GM21717 (cell line): Measurements from ENCODE around the gene ANKS1B.
"Not testable (repeated sequence)": the region's sequence is repeated elsewhere in the genome, so short reads cannot be mapped to it uniquely, and the experiment has no call there.

Experiments used
- ATAC-seq: cut with Tn5 transposase; IDR thresholded peaks from one replicate; pipeline ENCODE4 v1.9.1; 2021; ENCODE audit warnings: mild to moderate bottlenecking, moderate library complexity; ENCODE audit not compliant: unreplicated experiment

The ANKS1B gene

DNA sequence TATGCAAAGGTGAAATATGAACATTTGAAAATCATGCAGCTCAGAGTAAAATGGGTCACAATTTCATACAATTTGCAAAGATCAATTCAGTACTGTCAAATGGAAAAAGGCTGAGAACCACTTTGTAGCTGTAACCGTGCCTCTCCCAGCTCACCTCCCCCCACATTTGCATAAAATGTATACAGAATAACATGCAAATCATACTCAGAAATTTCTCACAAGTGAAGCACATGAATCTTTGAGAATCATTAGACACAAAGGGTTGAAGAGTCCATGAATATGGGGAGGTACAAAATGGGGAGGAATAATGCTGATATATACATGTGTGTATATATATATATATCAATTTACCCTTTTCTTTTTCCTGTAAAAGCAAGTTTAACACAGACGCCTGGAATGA is 1177.5 kb downstream of the ANKS1B start:
- ATAC-seq = no peak

DNA sequence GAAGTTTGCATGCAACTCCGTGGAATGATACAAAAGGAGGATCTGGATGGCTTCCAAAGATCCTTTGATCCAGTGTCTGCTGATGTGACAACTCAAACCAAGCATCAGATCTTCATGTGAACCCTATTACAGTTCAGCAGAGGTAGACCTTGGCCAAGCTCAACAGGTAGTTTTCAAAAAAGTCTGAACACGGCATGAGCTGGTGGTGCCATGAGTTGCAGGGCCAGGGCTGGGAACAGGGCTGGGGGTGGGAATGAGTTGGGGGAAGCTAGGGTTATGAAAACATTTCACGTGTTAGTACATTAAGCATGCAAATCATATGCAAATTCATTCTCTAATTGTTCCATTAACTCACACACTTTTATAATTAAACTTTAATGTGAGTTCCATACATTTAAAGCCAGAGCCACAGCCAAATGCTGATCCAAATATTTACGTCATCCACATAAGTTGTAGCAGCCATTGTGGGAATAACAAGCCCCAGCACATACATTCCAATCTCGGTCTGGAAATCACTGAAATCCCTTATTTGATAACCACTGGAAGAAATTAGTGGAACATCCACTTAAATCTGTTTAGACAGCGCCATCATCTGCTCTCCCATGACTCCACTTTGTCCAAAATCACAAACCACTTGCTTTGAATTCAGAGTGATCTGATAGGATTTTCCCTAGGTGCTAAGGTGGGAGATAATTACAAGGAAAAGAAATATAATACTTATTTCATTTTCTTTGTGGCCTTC is 1181.1 kb downstream of the ANKS1B start:
- ATAC-seq = no peak

DNA sequence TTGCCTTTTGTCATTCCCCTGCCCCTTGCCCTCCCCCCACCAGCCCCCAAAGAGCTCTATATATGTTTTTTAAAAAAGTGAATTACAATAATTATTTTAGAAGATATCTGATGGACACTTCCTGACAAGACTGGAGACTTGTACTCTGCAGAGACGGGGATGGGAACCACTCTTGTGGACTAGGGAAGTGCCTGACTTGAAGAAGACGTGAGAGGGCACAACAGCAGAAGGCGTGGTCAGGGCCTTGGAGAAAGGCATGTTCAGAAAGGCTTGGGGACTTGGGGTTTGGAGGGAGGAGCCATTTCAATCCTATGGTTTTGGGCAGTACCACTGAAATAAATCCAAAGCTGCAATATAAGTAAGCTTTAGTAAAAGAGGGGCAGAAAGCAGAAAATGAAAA is 1184.9 kb downstream of the ANKS1B start:
- no peak for ATAC-seq

DNA sequence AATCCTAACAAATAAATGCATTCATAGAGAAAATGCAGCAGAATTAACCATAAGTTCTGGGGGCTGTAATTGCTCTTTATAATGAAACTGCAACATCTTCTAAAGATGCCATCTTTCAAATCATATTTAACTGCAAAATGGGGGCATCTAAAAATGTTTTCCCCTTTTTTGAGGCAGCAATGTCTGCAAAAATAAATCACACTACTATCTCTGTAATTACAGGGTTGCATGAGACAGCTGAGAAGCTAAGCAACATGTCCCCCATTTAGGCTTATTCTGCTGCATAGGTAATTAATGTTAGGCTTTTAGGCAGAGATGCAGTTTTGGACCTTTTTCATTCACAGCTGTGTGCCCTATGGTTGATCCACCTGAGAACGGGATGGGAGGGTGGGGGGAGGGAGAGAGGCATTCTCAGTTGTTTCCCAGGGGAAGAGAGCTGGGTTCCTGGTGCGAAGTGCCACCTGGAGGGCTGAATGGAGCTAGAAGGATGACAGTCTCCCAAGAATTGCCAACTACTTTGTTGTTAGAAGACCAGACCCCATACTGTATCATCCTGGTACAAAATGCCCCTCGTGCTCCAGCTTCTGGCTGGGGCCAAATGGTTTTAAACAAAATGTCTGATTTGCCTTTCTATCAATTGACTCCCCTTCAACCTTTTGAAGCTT is 1185.5 kb downstream of the ANKS1B start:
- no peak for ATAC-seq

DNA sequence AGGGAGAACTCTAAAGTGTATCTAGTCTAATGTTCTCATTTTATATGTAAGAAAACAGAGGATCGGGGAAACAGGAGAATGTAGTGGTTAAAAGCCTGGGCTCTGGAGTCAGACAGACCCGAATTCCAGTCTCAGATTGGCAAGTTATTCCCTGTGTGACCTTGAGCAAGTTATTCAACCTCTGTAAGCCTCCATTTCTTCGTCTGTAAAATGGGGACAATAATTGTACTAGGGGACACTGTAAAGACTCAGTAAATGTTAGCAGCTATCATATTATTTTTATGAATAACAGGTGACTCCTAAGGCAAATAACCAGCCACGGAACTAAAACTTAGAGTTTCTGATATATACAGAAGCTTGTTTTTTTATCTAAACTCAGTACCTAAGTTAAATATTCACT is 1187.5 kb downstream of the ANKS1B start:
- no peak for ATAC-seq

DNA sequence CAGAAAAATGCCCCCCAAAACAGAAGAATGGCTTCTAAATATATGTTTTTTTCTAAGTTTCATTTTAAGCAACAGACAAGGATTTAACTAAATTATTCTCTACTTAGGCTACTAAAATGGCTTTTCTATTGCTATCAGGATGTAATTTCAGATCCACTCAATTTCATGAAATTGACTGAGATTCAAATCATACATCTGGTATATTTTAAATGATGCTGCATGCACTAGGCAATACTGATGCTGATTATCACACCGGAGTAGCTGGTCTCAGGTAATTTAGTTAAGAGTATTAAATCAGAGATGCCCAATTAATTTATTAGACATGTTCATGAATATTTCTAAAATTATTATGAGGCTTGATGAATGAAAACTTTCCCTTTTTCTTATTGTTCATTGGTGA is 1188.0 kb downstream of the ANKS1B start:
- ATAC-seq = no peak

DNA sequence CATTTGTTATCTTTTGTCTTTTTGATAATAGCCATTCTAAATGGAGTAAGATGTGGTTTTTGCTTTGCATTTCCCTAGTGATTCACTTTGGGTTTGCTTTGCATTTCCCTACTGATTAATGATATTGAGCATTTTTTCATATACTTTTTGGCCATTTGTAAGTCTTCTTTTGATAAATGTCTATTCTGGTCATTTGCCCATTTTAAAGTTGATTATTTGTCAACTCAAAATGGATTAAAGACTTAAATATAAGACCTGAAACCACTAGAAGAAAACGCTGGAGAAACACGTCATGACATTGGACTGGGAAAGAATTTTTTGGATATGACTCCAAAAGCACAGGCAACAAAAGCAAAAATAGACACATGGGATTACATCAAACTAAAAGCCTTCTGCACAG is 1191.6 kb downstream of the ANKS1B start:
- ATAC-seq = no peak

DNA sequence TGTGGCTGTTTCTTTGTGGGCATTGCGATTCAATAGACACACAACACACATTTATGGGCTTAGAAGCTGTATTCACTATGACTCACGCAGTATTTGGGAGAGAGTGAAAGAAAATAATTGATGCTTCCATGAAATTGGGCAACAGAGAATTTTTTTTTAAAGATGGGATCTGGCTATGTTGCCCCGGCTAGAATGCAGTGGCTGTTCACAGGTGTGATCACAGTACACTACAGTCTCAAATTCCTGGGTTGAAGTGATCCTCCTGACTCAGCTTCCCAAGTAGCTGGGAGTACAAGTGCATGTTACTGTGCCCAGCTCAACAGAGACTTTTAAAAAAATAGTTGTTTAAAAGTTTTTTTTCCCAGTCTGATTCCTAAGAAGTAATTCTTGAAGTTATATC is 1193.3 kb downstream of the ANKS1B start:
- ATAC-seq = no peak

DNA sequence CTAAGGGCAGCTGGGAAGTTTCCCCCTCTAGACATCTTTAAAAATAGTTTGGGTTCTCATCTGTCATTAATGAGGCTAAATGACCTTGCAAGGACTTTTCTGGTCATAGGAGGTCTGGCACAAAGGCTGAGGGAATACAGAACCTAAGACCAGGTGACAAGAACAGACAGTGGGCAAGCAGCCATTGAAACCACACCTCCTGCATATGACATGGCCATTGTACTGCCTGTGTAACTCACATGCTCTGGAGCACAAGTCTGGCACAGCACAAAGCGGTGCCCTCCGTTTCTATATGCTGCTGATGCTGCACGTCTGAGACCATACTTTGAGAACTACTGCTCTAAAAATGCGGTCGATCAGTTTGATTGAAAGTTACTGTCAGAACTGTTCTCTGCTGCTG is 1196.3 kb downstream of the ANKS1B start:
- no peak for ATAC-seq

DNA sequence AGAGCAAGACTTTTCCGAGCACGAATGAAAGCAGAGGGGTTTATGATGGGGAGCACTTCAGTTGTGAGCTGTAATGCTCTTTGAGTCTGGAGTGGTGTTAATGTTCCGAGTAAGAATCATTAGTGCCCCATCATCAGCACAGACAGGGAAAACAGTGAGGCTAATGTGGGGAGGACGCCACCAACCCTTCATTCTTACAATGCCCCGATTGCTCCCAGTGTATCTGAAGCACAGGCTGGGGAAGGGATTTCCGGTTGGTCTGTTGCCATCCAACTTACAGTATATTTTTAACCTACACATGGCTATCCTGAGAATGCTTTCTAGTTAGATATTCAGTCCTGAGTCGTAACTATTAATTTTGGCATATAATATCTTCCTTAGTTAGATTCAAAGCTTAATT is 1198.1 kb downstream of the ANKS1B start:
- no peak for ATAC-seq

DNA sequence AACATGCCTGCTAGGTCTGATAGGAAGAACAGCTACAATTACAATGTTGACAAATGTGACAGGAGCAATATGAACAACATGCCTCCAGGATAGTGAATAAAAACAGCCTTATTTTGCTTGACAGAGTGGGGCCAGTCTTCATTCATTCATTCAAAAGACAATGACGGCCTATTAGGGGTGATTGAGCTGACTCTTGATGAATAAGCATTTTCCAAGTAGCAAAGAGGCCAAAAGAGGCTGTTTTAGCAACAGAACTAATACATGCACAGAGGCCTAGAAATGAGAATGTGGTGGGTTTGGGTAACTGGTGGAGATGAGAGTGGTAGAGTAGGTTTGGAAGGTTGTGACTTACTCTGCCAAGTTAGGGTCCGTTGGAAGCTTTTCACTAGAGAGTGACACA is 1201.3 kb downstream of the ANKS1B start:
- ATAC-seq = no peak

DNA sequence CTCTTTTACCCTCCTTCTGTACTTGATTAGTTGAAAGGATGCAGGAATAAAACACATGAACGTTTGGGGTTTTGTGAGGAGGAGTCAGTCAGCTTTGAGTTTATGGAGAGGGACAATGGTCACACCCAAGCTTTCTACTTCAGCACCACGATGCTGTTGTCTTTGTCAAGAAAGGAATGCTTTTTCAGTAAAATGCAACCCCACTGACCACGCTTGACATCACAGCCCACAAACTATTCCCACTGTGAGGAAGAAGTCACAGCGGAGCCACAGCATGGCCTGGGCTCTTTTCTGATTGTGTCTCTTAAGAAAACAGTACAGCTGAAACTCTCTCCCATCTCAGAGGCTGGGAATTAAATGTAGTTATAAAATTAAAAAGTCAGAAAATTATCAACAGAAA is 1204.5 kb downstream of the ANKS1B start:
- no peak for ATAC-seq

DNA sequence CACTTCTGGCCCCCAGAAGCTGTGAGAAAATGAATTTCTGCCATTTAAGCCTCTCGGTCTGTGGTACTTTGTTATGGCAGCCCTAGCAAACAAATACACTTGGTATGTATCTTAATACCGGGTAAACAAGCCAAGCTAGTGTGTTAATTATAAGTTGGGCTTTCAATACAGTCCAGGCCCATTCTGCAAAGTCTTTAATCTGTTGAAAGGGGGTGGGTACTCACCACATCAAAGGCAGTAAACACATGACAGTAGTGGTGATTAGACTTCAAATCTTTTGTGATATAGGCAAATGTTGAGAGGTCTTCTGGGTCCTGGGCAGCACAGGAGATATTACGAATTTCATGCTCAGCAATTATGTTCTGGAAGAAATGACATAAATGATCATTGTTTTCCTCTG is 1211.9 kb downstream of the ANKS1B start:
- ATAC-seq = no peak

DNA sequence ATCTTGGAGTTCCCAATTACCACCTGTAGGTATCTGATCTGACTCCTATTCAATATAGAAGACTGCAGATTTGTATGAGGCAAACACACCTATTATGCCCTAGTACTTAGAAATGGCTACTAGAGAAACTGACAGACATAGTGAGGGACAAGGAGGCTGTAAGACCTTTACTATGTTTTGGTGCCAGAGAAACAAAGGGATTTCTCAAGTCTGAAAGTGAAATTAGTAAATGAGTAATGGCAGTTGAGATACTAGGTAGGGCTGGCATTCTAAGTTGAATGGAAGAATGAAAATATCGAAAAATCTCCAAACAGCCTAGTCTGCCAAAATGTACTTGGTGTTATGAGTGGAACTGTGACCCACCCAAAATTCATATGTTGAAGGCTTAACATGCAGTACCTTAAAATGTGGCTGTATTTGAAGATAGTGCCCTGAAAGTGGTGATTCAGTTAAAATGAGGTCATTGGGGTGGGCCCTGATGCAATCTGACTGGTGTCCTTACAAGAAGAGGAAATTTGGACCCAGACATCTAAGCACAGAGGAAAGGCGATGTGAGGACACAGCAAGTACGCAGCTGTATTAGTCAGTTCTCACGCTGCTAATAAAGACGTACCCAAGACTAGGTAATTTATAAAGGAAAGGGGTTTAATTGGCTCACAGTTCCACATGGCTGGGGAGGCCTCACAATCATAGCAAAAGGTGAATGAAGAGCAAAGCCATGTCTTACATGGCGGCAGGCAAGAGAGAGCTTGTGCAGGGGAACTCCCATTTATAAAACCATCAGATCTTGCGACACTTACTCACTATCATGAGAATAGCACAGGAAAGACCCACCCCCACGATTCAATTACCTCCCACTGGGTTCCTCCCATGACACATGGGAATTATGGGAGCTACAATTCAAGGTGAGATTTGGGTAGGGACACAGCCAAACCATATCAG is 1212.7 kb downstream of the ANKS1B start:
- ATAC-seq = no peak

DNA sequence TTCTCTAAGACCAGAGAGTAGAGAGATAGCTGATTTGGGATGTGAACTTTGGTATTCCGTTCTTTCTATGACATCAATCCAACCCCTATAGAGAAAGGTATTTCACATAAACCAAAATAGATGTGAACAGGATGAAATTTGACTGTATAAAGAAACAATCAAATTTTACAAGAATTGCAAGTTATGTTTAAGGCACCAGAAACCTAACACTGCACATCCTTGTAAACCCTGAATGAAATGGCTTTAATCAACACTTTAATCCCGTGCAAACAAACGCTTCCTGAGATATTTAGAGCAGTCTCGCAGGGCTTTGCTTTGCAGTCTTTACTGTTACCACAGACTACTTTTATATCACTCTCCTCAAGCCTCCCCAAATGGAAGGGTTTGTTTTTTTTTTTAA is 1214.5 kb downstream of the ANKS1B start:
- no peak for ATAC-seq

DNA sequence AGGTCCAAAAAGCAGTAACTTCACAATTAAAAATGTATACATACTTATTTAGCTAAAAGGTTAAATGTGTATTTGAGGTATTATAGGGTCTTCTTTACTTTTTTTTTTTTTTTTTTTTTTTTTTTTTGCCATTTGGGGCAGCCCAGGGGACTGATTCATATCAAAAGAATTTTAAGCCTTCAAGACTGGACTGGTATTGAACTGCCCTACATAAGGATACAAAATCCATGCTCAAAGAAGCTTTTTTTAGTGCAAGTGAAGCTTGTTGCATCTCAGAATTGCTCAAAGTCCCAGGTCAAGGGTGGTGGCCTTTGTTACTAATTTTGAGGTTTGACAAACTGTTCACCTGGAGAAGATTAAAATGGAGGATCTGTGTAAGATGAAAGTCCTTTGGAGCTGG is 1215.7 kb downstream of the ANKS1B start:
- no peak for ATAC-seq

DNA sequence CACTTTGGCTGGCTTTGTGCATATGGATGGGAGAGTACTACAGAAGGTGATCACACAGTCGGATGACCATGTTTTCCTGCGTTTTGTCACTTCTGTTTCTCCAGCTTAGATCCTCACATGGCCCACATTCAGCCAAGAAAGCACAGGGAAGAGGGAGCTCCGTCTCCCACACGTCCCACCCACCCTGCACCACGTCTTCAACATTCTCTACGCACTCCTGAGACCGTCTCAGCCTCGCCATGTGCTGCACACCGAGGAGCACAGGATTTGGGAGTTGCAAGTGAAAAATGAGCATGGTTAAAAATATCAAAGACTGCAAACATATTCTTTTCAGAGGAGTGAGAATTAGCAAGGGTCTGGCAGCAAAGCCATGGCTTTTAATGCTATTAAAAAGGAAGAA is 1217.5 kb downstream of the ANKS1B start:
- no peak for ATAC-seq

DNA sequence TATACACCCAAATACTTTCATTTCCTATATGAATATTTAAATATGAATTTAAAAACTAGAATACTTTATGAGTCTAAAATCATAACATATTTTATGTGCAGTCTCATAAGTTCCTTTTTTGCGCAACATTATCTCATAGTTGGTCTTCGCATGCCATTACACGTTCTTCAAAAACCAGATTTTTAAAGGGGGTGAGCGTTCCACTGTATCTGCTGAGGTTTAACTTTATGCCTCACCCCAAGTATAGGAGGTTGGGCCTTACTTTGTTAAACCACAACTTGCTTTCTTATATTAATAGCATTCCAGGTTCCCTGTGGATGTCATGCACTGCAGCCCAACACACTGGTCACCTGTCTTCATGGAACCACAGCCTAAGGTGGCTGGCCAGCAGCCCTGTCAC is 1221.1 kb downstream of the ANKS1B start:
- ATAC-seq = no peak

DNA sequence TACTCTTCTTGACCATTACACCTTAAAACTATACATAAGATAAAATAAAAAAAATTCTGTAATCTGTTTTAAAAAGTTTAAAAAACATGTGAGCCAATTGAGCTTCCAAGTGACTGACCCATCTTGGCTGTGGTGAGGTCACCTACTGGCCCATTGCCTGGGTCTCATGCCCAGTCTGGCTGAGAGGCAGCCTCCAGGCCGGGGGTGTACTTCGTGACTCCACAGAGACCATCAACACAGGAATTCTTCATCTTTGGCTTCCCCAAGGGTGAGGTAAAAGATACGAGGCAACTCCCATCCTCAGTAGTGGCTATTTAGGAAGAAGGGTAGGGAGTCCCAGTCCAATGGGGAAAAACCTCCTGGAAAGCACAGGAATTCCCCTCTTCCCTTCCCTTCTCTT is 1226.4 kb downstream of the ANKS1B start:
- no peak for ATAC-seq

DNA sequence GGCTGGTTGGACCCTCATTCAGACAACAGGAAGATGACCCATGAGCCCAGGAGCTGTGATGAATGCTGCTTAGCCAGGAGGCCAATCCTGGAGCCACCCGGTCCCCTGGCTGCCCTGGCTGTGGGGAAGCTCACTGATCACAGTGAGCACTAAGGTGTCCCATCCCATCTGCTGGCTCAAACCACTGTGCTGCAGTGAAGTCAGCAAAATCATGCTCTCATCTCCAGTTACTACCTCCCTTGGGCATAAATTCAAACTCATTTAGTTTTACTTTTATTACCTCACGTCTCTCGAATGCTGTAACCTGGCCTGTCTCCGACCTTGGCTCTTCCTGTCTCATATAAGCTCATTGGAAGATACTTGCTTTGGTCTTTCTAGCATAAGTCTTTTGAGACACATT is 1227.3 kb downstream of the ANKS1B start:
- ATAC-seq = no peak

DNA sequence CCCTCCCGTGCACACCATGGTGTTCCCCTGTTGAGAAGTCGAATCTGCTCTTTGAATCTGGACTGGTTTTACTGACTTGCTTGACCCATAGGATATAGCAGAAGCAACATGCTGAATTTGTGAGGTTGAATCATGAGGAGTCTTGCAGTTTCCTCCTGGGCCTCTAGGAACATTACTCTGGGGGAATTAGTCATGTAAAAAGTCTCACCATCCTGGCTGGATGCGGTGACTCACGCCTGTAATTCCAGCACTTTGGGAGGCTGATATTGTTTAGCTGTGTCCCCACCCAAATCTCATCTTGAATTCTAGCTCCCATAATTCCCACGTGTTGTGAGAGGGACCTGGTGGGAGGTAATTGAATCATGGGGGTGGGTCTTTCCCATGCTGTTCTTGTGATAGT is 1228.9 kb downstream of the ANKS1B start:
- ATAC-seq = not testable (repeated sequence)

DNA sequence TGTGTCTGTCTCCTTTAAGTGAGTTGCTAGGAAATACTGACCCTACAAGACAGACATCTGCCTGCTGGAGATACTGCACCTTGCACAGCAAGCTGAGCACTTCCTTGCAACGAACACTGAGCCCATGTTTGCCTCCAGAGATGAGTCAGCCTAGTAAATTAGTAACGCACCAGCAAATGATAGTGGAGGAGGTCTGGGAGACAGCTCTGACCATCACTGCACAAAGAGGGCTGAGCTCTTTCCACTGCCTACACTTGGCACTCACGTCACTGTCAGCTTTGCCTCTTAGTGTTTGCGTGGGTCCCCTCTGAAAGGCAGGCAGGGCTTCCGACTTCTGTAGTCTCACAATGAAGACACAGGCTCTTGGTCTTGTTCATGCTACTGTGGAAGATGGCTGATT is 1230.6 kb downstream of the ANKS1B start:
- peak; percentile 98 for ATAC-seq
